Heart right ventricle (tissue), 16 donors: ENCODE data around the gene PLXND1. TPM values are rescaled to one million over a fixed set of nuclear protein-coding genes. Genes with fewer than 3 reads are reported as not detected.
A peak's percentile ranks its signal among the peaks of the same experiment; 100 is the strongest.

Experiments used
- ATAC-seq, 8 donors: fragments of 200-7000 bp; cut with Tn5 transposase; one replicate each; pipeline ENCODE4 v1.9.1; 2020; ENCODE audit warnings: mild to moderate bottlenecking in 8 of 8, moderate library complexity in 8 of 8, moderate number of reproducible peaks in 1 of 8
- DNase-seq, 2 donors: peaks; one replicate each; pipeline ENCODE4 v3.0.0-alpha.2; 2020
- H3K27ac ChIP-seq, 10 donors: fragments of 200-600 bp; sonication (generic) in 2 of 10; one replicate each; pipeline versions ENCODE4 v1.5.0 to v1.8.0; 2020 to 2022; ENCODE audit warnings: mild to moderate bottlenecking in 3 of 10
- H3K27me3 ChIP-seq, 7 donors: fragments of 200-600 bp; one replicate each; pipeline ENCODE4 v1.8.0; 2021 to 2022; ENCODE audit warnings: mild to moderate bottlenecking in 2 of 7
- H3K36me3 ChIP-seq, 9 donors: fragments of 200-600 bp; sonication (generic) in 1 of 9; one replicate each; pipeline versions ENCODE4 v1.5.0 to v1.8.0; 2020 to 2022; ENCODE audit warnings: mild to moderate bottlenecking in 2 of 9
- H3K4me1 ChIP-seq, 9 donors: fragments of 200-600 bp; sonication (generic) in 1 of 9; one replicate each; pipeline versions ENCODE4 v1.5.0 to v1.8.0; 2020 to 2022; ENCODE audit warnings: mild to moderate bottlenecking in 4 of 9
- H3K4me3 ChIP-seq, 10 donors: fragments of 200-600 bp; sonication (generic) in 2 of 10; one replicate each; pipeline versions ENCODE4 v1.5.0 to v1.8.0; 2020 to 2022; ENCODE audit warnings: mild to moderate bottlenecking in 7 of 10, moderate library complexity in 2 of 10
- H3K9me3 ChIP-seq, 11 donors: fragments of 200-600 bp in 10 of 11; sonication (generic) in 2 of 11; one replicate each; pipeline versions ENCODE4 v1.5.0 to v1.8.0; 2013 to 2022; ENCODE audit warnings: mild to moderate bottlenecking in 2 of 11, control low read depth in 1 of 11, moderate library complexity in 1 of 11
- WGBS, 2 donors: extraction: QIAGEN DNeasy Blood & Tissue Kit; methylation state at CpG; one replicate each; pipeline ENCODE4 v1.1.7; 2013; ENCODE audit warnings: inconsistent platforms in 1 of 2; 5-methylcytosine and 5-hydroxymethylcytosine counted together
- intact Hi-C, 10 donors: fragments of 100-400 bp; cut with DNase I; formaldehyde crosslinking; loops; one replicate each; pipeline versions ENCODE4 v1.11.1 to v1.14.2; 2022
- polyA plus RNA-seq, 2 donors: library from polyadenylated mRNA; stranded (reverse); fragments of 200-250 nt; gene quantifications; one replicate each; pipeline ENCODE4 v1.2.3, GENCODE V29; 2013
- total RNA-seq, 10 donors: library from RNA; stranded (reverse); fragmentation: NEBNext Ultra II Directional in 3 of 10; extraction: Animal tissue kit (Norgen Biotek cat#: 25700) in 3 of 10; gene quantifications; one replicate each; pipeline versions ENCODE4 v1.2.1 to v1.2.4, GENCODE V29; 2021 to 2023
- TF ChIP-seq, protein P1 (sequence below), 9 donors: fragments of 200-600 bp; sonication (generic) in 2 of 9; IDR thresholded peaks; one replicate each; pipeline versions ENCODE4 v1.5.0 to v1.8.0; 2021 to 2022; ENCODE audit warnings: antibody characterized with exemption in 9 of 9, mild to moderate bottlenecking in 5 of 9, moderate library complexity in 1 of 9
- donor health status: Arrhythmogenic right ventricular cardiomyopathy.
- donor health status: ischemic (EF 13 %, LVEDD 7.1; RV severe dilation, severe dysfunction).
- donor health status: healthy with polysubstance abuse.
- donor health status: DM: no; HTN: yes; CAD: no.
- donor health status: DM: no; HTN: no; CAD: no.
- donor health status: ischemic (EF 25% LVEDD 6.9; RV normal size, moderate dysfunction).
- donor health status: ischemic (EF 25% LVEDD 5.7; RV mildly dilated, moderate dysfunction).
- donor health status: healthy.
- donor health status: DM: yes; HTN: yes; CAD: no.
- donor health status: Ischemic cardiomyopathy.
- donor health status: ischemic (EF 35%, LVEDD 5.7; RV mildly dilated, moderate dysfunction).
- donor health status: nonischemic (EF 11% LVEDD 7.7; RV severe dilation, severe dysfunction).
- donor health status: DM: yes; HTN: yes; CAD: no.
- donor health status: PGD.
- donor health status: ischemic (EF 29% LVEDD 5.4; RV normal size, mild dysfunction).
- donor health status: nonischemic (EF 23%, LVEDD 6.1; RV moderate dilation, normal function).

Gene PLXND1
- total and polyA plus RNA-seq, 12 donors, result 40.9 to 169 (median 65.8) TPM

DNA sequence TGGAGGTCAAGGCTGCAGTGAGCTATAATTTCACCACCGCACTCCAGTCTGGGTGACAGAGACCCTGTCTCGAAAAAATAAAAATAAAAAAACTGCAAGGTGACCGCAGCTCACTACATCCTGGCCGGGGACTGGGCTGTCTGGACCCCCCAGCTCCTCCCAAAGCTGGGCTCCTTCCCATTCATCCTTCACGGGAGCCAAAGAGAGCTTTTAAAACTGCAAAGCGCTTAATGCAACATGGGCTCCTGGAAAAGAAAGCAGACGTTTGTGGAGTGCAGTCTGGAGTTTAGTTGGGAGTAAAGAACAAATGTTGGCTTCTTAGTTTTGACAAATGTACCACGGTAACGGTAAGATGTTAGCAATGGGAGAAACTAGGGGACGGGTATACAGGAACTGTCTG is 12.1 kb downstream of the PLXND1 start:
- WGBS, 2 donors, result 43 to 54% methylated on average over 10 of the region's 10 CpGs
- peak overlapping the region in 3 of 10 donors; percentile 15 to 37 (median 32) for H3K4me3 ChIP-seq

DNA sequence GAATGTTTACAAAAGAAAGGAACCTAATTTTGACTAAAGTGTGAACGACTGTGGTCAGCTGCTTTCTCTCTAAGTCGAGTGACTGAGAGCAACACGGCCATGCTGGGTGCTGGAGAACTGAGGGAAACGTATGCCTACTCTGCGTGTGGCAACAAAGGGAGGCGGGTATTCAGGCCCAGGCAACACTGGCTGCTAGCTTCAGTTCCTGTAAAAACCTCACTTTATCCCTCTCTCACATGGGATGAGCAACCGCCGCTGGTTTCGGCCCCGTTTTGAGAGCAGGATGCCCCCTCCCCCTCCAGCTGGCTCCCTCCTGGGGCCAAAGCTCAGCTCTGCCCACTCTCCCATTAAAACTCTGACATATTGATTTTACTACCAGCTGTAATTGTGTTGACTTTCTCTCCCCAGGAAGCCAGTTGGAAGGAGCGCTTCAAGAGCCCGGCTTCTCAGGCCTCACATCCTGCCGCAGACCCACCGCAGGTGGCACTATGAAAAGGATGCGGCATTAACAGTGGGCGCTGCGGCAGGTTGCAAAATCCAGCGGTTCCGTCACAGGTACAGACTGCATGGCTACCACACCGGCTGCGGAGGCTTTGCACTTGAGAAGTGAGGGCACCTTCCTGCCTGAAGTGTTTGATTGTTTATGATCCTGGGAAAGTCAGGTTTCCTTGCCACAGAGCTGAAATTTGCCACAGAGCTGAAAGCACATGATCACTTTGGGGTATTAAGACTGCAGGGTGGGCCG is 12.7 kb downstream of the PLXND1 start:
- WGBS, 2 donors, result 51 to 66% methylated on average over 22 of the region's 22 CpGs
- Histone ChIP-seq H3K36me3 (peaks cover 0 to 13% (median 0%) of the 10 kb centered on the region in 9 donors), H3K4me1 (peaks cover 52 to 100% (median 98%) of the 10 kb centered on the region in 9 donors), H3K27ac (peak overlapping the region; percentile 86 to 99 (median 92)), H3K27me3 (no peaks in the 10 kb centered on the region), H3K4me3 (peak overlapping the region in 7 of 10 donors; percentile 3 to 37 (median 15)), H3K9me3 (no peaks in the 10 kb centered on the region)
- intact Hi-C loops, result loop anchor here in 2 of 10 donors (5.0 to 10.0 kb wide), 2 partner anchors 36 to 99 kb away; no protein-coding TSS in a partner anchor
- TF ChIP-seq, protein P1, sequence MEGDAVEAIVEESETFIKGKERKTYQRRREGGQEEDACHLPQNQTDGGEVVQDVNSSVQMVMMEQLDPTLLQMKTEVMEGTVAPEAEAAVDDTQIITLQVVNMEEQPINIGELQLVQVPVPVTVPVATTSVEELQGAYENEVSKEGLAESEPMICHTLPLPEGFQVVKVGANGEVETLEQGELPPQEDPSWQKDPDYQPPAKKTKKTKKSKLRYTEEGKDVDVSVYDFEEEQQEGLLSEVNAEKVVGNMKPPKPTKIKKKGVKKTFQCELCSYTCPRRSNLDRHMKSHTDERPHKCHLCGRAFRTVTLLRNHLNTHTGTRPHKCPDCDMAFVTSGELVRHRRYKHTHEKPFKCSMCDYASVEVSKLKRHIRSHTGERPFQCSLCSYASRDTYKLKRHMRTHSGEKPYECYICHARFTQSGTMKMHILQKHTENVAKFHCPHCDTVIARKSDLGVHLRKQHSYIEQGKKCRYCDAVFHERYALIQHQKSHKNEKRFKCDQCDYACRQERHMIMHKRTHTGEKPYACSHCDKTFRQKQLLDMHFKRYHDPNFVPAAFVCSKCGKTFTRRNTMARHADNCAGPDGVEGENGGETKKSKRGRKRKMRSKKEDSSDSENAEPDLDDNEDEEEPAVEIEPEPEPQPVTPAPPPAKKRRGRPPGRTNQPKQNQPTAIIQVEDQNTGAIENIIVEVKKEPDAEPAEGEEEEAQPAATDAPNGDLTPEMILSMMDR (IDR thresholded peaks at IDR 0.05), result no peak
- DNase-seq, result no peak
- ATAC-seq, result no peak

More for the DNA sequence above, 12.1 kb downstream of the PLXND1 start:
- Histone ChIP-seq H3K9me3 (no peaks in the 10 kb centered on the region), H3K36me3 (peaks cover 0 to 7% (median 0%) of the 10 kb centered on the region in 9 donors), H3K27ac (peak overlapping the region; percentile 86 to 99 (median 92)), H3K4me1 (peaks cover 59 to 100% (median 98%) of the 10 kb centered on the region in 9 donors), H3K27me3 (no peaks in the 10 kb centered on the region)
- TF ChIP-seq, protein P1 (IDR thresholded peaks at IDR 0.05), result no peak
- intact Hi-C loops, result loop anchor here in 2 of 10 donors (5.0 to 10.0 kb wide), 2 partner anchors 37 to 100 kb away; no protein-coding TSS in a partner anchor
- ATAC-seq (no peak), DNase-seq (no peak)

DNA sequence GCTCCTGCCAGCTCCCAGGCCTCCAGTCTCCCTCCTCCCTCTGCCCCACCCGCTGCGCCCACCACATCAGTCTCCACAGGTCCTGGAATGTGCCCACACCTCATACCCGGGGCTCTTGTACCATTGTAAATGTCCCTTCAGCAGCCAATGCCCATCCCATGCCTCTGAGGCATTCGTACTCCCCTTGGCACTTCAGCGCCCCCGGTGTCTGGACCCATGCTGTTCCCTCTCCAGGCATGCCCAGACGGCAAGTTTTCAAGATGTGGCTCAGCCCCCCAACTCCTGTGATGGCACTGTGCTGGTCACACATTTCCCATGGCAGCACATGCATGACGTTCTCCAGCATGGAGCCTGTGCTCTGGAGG is 13.3 kb downstream of the PLXND1 start:
- Histone ChIP-seq H3K27ac (peak overlapping the region; percentile 86 to 99 (median 92)), H3K4me3 (peak overlapping the region in 7 of 10 donors; percentile 8 to 37 (median 30)), H3K27me3 (no peaks in the 10 kb centered on the region), H3K4me1 (peaks cover 48 to 100% (median 96%) of the 10 kb centered on the region in 9 donors), H3K36me3 (peaks cover 0 to 19% (median 0%) of the 10 kb centered on the region in 9 donors), H3K9me3 (no peaks in the 10 kb centered on the region)
- WGBS, 2 donors, result 56 to 72% methylated on average over 8 of the region's 8 CpGs
- ATAC-seq (no peak), DNase-seq (no peak)
- intact Hi-C loops, result loop anchor here in 2 of 10 donors (5.0 to 10.0 kb wide), 2 partner anchors 36 to 98 kb away; no protein-coding TSS in a partner anchor
- TF ChIP-seq, protein P1 (IDR thresholded peaks at IDR 0.05), result no peak

- peaks cover 46 to 100% (median 96%) of the 10 kb centered on the region in 9 donors for H3K4me1 ChIP-seq
- H3K4me3 ChIP-seq, result peak overlapping the region in 8 of 10 donors; percentile 8 to 37 (median 28)
- no peaks in the 10 kb centered on the region for H3K9me3 ChIP-seq
- 26 to 40% methylated on average over 26 of the region's 26 CpGs for WGBS, 2 donors
- H3K27me3 ChIP-seq, result no peaks in the 10 kb centered on the region
- peak; percentile 6 to 57 (median 24) for ATAC-seq
- TF ChIP-seq, protein P1 (IDR thresholded peaks at IDR 0.05), result no peak
- peak overlapping the region; percentile 86 to 99 (median 92) for H3K27ac ChIP-seq
- peak; percentile 85 to 88 for DNase-seq
- peaks cover 0 to 25% (median 0%) of the 10 kb centered on the region in 9 donors for H3K36me3 ChIP-seq
- intact Hi-C loops, result loop anchor here in 2 of 10 donors (5.0 to 10.0 kb wide), 2 partner anchors 35 to 98 kb away; no protein-coding TSS in a partner anchor
Measured at GRCh38 chr3:129592381-129593131, 13.9 kb downstream of the PLXND1 start.
